T-helper 1 cell treated with Interleukin-12 subunit alpha and Interleukin-12 subunit beta and Interleukin-4 antibody, amounts not matched to agents 30 μg/mL and 1 μg/mL, for 36 hours (primary cell): Measurements from ENCODE around the gene VAT1.

Source experiments
- H3K27ac Mint-ChIP-seq: one replicate; pipeline ENCODE4 v1.8.0; 2021; ENCODE audit warnings: mild to moderate bottlenecking, mixed read lengths
- H3K27me3 Mint-ChIP-seq: one replicate; pipeline ENCODE4 v1.8.0; 2021; ENCODE audit warnings: low read depth, mixed read lengths
- H3K36me3 Mint-ChIP-seq: one replicate; pipeline ENCODE4 v1.8.0; 2021; ENCODE audit warnings: low read depth, mixed read lengths
- H3K4me1 Mint-ChIP-seq: one replicate; pipeline ENCODE4 v1.8.0; 2021; ENCODE audit warnings: low read depth, mixed read lengths
- H3K4me3 Mint-ChIP-seq: one replicate; pipeline ENCODE4 v1.8.0; 2021; ENCODE audit warnings: mild to moderate bottlenecking, moderate library complexity, mixed read lengths
- H3K9me3 Mint-ChIP-seq: one replicate; pipeline ENCODE4 v1.8.0; 2021; ENCODE audit warnings: mixed read lengths

VAT1 gene

DNA sequence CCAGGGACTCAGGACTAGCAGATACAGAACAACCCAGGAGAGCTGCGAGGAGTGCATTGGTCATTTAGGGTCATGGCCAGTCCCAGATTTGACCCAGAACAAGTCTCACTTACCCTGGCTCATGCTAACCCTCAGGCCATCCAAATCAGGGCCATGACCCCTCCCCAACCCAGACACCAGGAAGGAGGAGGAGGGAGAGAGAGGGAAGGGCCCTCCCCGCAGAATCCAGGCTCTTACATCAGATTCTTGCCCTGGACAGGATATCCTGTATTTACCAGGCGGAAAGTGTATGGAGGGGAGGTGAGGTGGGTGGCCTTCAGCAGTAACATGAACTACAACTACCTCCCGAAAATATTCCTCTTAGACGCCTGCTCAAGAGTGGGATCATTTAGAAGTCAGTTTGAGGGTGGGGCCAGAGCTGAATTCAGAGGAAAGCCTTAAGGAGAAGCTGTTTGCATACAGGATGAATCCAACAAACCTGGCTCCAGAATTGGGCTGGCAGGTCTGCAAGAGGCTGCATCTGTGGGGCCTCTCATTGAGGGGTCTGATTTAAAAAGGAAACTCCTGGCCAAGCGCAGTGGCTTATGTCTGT is 2.1 kb downstream of the VAT1 start:
- Mint-ChIP-seq H3K36me3 (peaks cover 5% of the 10 kb centered on the region), H3K4me3 (peak overlapping the region; percentile 28), H3K27ac (no peak overlapping the region), H3K27me3 (peaks cover 13% of the 10 kb centered on the region), H3K4me1 (peaks cover 18% of the 10 kb centered on the region), H3K9me3 (no peaks in the 10 kb centered on the region)

DNA sequence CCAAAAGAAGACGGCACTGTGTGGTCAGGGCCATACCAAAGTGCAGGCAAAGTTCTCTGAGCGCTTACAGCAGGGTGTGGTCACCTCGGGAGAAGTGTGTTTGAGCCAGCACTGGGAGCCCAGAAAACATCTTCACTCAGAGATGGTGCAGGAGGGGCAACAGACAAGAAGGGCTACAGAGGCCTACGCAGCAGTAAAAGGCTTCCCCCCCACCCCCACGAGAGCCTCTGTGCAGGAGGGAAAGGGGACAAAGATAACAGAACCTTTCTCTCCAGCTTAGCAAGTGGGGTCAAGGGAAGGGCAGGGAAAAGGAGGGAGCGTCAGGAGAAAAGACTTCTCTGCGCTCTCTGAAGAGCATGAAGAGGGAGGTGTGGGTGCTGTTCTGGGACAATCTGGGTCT is 2.8 kb downstream of the VAT1 start:
- no peak overlapping the region for H3K27ac Mint-ChIP-seq
- peaks cover 9% of the 10 kb centered on the region for H3K36me3 Mint-ChIP-seq
- peaks cover 18% of the 10 kb centered on the region for H3K4me1 Mint-ChIP-seq
- peaks cover 7% of the 10 kb centered on the region for H3K27me3 Mint-ChIP-seq
- no peaks in the 10 kb centered on the region for H3K9me3 Mint-ChIP-seq
- H3K4me3 Mint-ChIP-seq: peak overlapping the region; percentile 26

DNA sequence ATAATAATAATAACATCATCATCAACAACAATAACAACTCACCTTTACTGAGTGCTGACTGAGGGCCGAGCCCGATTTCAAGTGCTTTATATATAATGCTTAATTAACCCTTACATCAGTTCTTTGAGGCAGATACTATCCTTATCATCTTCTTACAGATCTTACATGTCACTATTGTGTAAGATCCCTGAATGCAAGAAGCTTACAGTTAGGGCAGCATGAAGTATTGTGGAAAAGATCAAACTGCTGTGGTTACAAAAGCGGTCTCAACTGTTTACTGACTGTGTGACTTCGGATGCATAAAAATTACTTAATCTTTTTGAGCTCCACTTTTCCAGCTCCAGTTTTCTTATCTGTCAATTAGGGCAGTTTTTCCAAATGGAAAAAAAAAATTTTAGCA is 3.3 kb downstream of the VAT1 start:
- no peaks in the 10 kb centered on the region for H3K9me3 Mint-ChIP-seq
- H3K36me3 Mint-ChIP-seq: peaks cover 9% of the 10 kb centered on the region
- no peak overlapping the region for H3K4me3 Mint-ChIP-seq
- no peak overlapping the region for H3K27ac Mint-ChIP-seq
- H3K27me3 Mint-ChIP-seq: peaks cover 4% of the 10 kb centered on the region
- peaks cover 16% of the 10 kb centered on the region for H3K4me1 Mint-ChIP-seq

DNA sequence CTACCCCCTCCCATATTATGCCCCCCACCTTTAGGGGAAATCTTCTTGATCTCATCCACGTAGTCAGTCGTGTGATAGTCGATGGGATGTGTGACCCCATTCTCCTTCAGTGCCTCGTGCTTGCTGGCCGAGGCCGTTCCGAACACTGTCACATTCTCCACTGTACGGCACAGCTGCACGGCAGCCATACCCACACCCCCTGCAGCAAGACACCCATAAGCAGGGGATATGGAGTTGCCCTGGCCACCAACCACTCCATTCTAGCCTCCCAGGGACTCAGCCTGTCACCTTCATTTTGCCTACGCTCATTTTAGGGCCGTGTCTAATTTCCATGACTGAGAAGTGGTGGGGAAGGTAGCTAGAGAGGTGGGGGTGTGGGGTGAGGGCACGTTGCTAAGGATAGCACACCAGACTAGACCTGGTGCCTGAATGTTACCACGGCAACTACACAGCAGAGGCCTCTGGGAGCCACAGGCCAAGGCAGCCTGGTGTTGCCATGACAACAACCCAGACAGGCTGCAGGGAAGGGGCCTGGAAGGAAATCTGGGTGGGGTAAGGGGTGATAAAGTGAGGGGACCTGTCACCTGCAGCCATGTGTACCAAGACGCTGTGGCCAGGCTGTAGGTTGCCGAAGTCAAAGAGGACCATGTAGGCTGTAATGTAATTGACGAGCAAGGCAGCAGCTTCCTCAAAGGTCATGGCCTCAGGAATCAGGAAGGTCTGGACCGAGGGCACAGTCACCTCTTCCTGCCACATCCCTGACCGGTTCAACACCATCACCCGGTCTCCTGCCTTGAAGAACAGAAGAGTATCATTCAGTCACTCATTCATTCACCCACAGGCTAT is 4.0 kb downstream of the VAT1 start:
- peaks cover 13% of the 10 kb centered on the region for H3K36me3 Mint-ChIP-seq
- no peaks in the 10 kb centered on the region for H3K9me3 Mint-ChIP-seq
- H3K27ac Mint-ChIP-seq: peak overlapping the region; percentile 6
- peaks cover 4% of the 10 kb centered on the region for H3K27me3 Mint-ChIP-seq
- H3K4me1 Mint-ChIP-seq: peaks cover 16% of the 10 kb centered on the region
- no peak overlapping the region for H3K4me3 Mint-ChIP-seq

DNA sequence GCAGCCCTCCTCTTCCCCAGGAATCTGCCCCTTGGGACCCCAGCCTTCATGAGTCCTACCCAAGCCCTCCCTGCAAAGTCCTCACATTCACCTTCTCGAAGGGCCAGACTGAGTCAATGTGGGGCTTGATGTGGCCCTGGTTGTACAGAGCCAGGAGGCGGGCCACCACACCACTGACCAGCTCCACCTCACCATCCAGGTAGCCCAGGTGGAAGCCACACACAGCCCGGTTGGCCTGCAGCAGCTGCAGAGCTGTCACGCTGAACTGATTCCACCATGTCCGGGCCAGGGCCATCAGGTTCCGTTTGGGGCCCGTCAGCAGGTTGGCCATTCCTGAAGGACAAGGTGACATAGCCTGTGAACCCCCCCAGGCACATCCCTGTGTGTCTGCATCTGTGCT is 6.0 kb downstream of the VAT1 start:
- peaks cover 16% of the 10 kb centered on the region for H3K4me1 Mint-ChIP-seq
- H3K4me3 Mint-ChIP-seq: no peak overlapping the region
- H3K36me3 Mint-ChIP-seq: peaks cover 25% of the 10 kb centered on the region
- peaks cover 4% of the 10 kb centered on the region for H3K27me3 Mint-ChIP-seq
- no peak overlapping the region for H3K27ac Mint-ChIP-seq
- no peaks in the 10 kb centered on the region for H3K9me3 Mint-ChIP-seq

DNA sequence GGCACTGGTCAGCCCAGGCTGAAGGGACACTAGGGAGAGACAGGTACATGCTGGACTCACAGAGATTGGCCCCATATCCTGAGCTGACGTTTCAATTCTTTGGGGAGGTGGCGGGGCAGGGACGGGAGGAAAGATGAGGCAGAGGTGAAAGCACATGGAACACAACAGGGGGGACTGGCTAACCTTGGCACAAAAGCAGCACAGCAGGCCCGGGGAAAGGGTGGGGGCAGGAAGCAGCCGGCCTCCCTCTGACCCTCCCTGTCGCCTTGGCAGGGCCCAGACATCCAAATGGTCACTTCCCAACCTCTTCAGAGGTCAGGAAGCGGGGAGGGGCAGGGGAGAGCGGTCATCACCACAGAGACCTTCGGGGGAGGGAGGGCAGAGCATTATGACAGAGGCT is 6.6 kb downstream of the VAT1 start:
- Mint-ChIP-seq H3K27ac (no peak overlapping the region), H3K4me3 (no peak overlapping the region), H3K4me1 (peaks cover 16% of the 10 kb centered on the region), H3K36me3 (peaks cover 28% of the 10 kb centered on the region), H3K9me3 (no peaks in the 10 kb centered on the region), H3K27me3 (peaks cover 4% of the 10 kb centered on the region)

DNA sequence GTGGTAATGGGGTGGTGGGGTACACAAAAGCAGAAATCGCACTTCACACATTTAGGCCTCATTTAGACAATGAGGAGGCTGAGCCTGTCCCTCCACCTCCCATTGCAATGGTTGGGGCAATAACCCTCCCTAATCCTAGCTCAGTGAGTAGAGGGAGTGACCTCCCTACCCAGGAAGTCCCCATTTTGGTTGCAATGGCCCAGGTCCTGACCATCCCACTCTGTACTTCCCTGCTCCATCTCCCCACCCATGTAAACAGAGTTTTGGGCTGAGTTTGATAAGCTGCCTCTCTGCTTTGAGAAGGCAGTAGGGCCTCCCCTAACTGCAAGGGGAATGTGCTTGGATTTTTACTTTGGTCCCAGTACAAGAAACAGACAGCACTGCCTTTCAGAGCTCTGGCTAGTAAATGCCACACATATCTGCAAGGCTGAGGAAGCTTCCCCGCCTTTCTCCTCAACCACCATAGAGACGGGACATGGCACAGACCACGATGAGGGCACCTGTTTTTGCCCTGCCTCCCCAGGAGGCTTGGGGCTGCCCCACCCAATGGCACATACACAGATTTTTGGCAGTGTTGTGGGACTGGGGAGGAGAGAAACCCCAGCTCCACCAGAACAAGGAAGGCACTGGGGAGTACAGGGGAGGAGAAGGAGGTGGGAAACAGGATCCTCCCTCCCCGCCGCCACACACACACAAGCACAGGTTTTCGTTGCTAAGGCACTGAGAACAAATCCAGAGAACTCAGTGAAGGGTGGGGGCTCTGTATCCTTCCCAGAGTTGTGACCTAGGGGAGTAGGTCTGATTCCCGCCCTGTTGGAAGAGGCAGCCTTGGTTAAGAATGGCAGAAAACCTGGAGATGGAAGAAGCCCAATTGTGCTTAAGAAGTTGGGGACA is 7.3 kb downstream of the VAT1 start:
- Mint-ChIP-seq H3K9me3 (no peaks in the 10 kb centered on the region), H3K4me1 (peaks cover 22% of the 10 kb centered on the region), H3K4me3 (no peak overlapping the region), H3K36me3 (peaks cover 32% of the 10 kb centered on the region), H3K27me3 (peaks cover 4% of the 10 kb centered on the region), H3K27ac (no peak overlapping the region)

DNA sequence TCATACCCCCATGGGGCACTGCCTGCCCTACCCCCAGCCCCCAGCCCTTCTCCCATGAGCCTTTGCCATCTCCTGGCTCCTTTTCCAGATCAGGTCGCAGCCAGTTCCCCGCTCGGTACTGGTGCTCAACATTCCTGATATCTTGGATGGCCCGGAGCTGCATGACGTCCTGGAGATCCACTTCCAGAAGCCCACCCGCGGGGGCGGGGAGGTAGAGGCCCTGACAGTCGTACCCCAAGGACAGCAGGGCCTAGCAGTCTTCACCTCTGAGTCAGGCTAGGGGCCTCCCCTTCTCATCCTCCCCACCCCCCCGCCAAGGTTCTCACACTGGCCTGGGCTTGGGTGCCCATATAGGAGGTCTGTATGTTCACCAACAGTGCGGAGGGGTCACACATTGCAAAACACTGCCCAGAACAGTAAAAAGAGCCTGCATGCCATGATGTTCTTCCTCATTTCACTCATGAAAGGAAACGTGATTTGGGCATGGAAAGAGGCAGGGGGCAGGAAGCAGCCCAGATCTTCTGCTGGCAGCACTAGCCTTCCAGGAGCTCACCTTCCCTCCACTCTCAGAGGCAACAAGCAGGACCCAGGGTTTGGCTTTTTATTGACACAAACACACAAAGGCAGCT is 8.1 kb downstream of the VAT1 start:
- Mint-ChIP-seq H3K36me3 (peaks cover 32% of the 10 kb centered on the region), H3K4me1 (peaks cover 18% of the 10 kb centered on the region), H3K4me3 (no peak overlapping the region), H3K9me3 (no peaks in the 10 kb centered on the region), H3K27me3 (no peaks in the 10 kb centered on the region), H3K27ac (no peak overlapping the region)

DNA sequence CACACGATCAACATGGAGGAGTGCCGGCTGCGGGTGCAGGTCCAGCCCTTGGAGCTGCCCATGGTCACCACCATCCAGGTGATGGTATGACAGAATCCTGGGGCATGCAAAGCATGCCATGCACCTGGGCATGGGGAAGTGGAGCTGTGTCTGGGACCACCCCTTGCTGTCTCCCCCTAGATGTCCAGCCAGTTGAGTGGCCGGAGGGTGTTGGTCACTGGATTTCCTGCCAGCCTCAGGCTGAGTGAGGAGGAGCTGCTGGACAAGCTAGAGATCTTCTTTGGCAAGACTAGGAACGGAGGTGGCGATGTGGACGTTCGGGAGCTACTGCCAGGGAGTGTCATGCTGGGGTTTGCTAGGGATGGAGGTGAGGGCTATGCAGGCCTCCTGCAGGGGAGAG is 8.9 kb downstream of the VAT1 start:
- H3K27ac Mint-ChIP-seq: no peak overlapping the region
- H3K4me1 Mint-ChIP-seq: peaks cover 18% of the 10 kb centered on the region
- H3K4me3 Mint-ChIP-seq: no peak overlapping the region
- H3K9me3 Mint-ChIP-seq: no peaks in the 10 kb centered on the region
- H3K36me3 Mint-ChIP-seq: peaks cover 32% of the 10 kb centered on the region
- H3K27me3 Mint-ChIP-seq: no peaks in the 10 kb centered on the region

DNA sequence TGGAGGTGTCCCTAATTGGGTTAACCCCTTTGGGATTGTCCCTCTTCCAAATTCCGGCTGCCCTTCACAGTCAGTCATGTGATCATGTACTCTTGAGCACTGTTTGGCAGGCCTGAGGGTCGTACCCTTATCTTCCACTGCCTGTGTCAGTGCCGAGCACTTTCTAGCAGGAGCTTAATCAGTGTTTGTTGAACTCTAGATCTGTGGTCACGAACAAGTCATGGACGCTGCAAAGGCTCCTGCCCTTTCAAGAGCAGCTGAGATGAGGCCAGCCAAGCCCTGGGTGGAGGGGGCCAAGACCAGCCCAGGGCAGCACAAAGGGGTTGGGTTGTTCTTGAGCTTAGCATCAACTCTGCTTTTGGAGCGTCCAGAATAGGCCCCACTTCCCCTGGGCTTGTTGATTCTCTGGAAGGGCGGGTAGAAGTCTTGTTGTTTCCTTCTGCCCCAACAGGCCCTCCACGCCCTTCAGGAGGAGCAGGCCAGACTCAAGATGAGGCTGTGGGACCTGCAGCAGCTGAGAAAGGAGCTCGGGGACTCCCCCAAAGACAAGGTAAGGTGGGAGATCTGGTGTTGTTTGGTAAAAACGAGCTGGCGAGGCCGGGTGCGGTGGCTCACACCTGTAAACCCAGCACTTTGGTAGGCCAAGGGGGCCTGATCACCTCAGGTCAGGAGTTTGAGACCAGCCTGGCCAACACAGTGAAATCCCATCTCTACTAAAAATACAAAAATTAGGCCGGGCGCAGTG is 10.3 kb downstream of the VAT1 start:
- H3K27ac Mint-ChIP-seq: no peak overlapping the region
- H3K4me3 Mint-ChIP-seq: no peak overlapping the region
- peaks cover 32% of the 10 kb centered on the region for H3K36me3 Mint-ChIP-seq
- no peaks in the 10 kb centered on the region for H3K9me3 Mint-ChIP-seq
- H3K4me1 Mint-ChIP-seq: peaks cover 16% of the 10 kb centered on the region
- H3K27me3 Mint-ChIP-seq: no peaks in the 10 kb centered on the region

DNA sequence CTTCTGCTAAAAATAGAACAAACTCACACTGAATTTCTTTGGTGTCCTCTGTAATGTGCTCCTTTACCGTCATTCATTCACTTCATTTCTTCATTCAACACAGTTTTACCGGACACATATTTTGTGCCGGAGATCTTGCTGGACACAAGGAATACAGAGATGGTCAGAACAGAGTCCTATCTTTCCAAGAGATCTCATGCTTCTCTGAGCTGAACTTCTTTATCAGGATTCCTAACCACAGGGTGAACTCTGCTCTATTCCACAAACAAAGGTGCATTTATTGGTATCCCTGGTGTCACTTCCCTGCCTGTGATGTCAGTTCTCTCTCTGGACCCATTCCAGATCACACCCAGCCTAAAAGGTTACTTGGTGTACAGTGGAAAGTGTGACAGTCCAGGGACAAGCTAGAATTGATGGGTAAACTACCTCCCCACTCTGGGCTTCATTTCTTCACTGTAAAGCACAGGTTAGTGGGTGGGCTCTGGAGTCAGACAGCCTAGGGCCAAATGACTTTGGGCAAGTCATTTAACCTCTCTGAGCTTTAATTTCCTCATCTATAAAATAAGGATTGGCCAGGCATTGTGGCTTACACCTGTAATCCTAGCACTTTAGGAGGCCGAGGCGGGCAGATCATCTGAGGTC is 11.4 kb downstream of the VAT1 start:
- Mint-ChIP-seq H3K27ac (no peak overlapping the region), H3K9me3 (no peaks in the 10 kb centered on the region), H3K36me3 (peaks cover 33% of the 10 kb centered on the region), H3K4me3 (no peak overlapping the region), H3K4me1 (peaks cover 21% of the 10 kb centered on the region), H3K27me3 (no peaks in the 10 kb centered on the region)

DNA sequence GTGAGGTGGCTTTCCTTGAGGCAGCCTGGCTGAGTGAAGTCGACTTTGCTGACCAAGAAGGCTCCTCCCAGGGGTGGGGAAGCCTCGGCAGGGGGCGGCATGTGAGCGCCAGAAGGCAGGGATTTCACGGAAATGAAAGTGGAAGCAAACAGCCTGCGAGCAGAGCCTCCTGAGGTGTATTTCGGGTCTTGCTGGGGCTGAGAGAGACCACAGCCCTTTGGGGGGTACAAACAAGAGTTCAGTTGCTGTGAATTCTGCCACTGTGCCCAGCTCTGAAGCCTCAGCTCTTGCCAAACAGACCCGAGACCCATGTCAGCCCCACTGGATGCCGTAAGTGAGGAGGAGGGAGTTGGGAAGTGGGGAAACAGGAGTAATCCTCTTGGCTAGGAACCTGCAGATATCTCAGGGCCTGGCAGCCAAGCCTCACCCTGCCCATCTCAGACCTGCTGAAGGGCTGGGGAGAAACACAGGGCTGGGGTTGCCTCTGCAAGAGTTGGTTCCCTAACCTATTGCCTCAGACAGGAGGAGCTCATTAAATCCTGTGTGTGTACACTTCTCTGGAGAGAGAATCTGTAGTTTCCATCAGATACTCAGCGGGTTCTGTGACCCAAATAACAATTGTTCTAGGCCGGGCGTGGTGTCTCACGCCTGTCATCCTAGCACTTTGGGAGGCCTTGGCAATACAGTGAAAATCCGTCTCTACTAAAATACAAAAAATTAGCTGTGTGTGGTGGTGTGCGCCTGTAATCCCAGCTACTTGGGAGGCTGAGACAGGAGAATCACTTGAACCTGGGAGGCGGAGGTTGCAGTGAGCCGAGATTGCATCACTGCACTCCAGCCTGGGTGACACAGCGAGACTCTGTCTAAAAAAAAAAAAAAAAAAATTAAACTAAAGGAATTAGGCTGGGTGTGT is 15.3 kb downstream of the VAT1 start, which contains the start of gene IFI35:
TSS of gene IFI35 (plus strand) at position 146 of the 913 bp plus-strand sequence. CDS start at position 310, 164 bp downstream.
- Mint-ChIP-seq H3K4me3 (peak within 1 kb of the TSS; percentile 100), H3K36me3 (peaks cover 25% of the 10 kb centered on the region), H3K27me3 (no peaks in the 10 kb centered on the region), H3K4me1 (peaks cover 16% of the 10 kb centered on the region), H3K27ac (peak within 1 kb of the TSS; percentile 100), H3K9me3 (no peaks in the 10 kb centered on the region)
